H1 (cell line): ENCODE data around the gene DOCK1. TPM values are rescaled to one million over a fixed set of nuclear protein-coding genes. Genes with fewer than 3 reads are reported as not detected.

Experiments used
- CTCF ChIA-PET: fragments of 300-600 bp; sonication (Branson Sonifier 250); formaldehyde crosslinking; loops from one replicate; lab custom pipeline; 2021; ENCODE audit not compliant: partially characterized antibody; lab: Charles Lee
- POLR2A ChIA-PET: fragments of 300-600 bp; sonication (Branson Sonifier 250); formaldehyde crosslinking; loops from one replicate; lab custom pipeline; 2021; ENCODE audit warnings: inconsistent platforms; ENCODE audit not compliant: partially characterized antibody; lab: Charles Lee
- DNase-seq, 2 experiments: peaks; one replicate each; pipeline versions ENCODE4 v3.0.0 to v3.0.0-alpha.2; 2010 to 2022; ENCODE audit warnings: low spot score in 2 of 2, low read depth in 1 of 2, mixed read lengths in 1 of 2
- FAIRE-seq: peaks from 2 replicates; lab custom pipeline; 2011; peaks lifted over from hg19 to GRCh38; lab: Jason Lieb, UNC
- H2AFZ ChIP-seq: 2 replicates; pipeline ENCODE4 v1.8.1; 2012; ENCODE audit warnings: low read length, inconsistent platforms
- H2AK5ac ChIP-seq: 2 replicates; pipeline ENCODE4 v1.6.1; 2013; ENCODE audit warnings: low read depth, low read length
- H2BK120ac ChIP-seq: replicated peaks from 2 replicates; pipeline ENCODE3; 2013; ENCODE audit warnings: low read depth, low read length, inconsistent platforms
- H2BK12ac ChIP-seq: 2 replicates; pipeline ENCODE4 v1.6.1; 2013; ENCODE audit warnings: low read depth, low read length
- H2BK15ac ChIP-seq: 2 replicates; pipeline ENCODE4 v1.6.1; 2013; ENCODE audit warnings: low read length
- H2BK20ac ChIP-seq: 2 replicates; pipeline ENCODE4 v1.6.1; 2013; ENCODE audit warnings: low read length
- H2BK5ac ChIP-seq: 2 replicates; pipeline ENCODE4 v1.6.1; 2013; ENCODE audit warnings: low read depth, low read length
- H3K14ac ChIP-seq: 2 replicates; pipeline ENCODE4 v1.6.1; 2013; ENCODE audit warnings: inconsistent platforms; ENCODE audit not compliant: insufficient read length
- H3K18ac ChIP-seq: 2 replicates; pipeline ENCODE4 v1.6.1; 2013; ENCODE audit warnings: low read length; ENCODE audit errors: extremely low read depth
- H3K23ac ChIP-seq: 2 replicates; pipeline ENCODE4 v1.6.1; 2013; ENCODE audit warnings: inconsistent platforms; ENCODE audit not compliant: insufficient read length
- H3K23me2 ChIP-seq: 2 replicates; pipeline ENCODE4 v1.6.1; 2013; ENCODE audit warnings: low read depth, low read length
- H3K27ac ChIP-seq: 2 replicates; pipeline ENCODE4 v1.6.1; 2011; ENCODE audit warnings: low read depth, low read length, inconsistent platforms
- H3K27me3 ChIP-seq, 4 experiments: replicated peaks in 1 of 4; 1 replicate in 1 of 4; 2 replicates in 3 of 4; pipeline versions ENCODE4 v1.6.1 to v1.8.1; 2011 to 2013; ENCODE audit warnings: low read length in 3 of 4, mild to moderate bottlenecking in 3 of 4, inconsistent platforms in 2 of 4, mixed read lengths in 2 of 4, moderate library complexity in 1 of 4; ENCODE audit not compliant: control insufficient read depth in 3 of 4, insufficient read depth in 3 of 4; ENCODE audit errors: extremely low read depth in 1 of 4
- H3K36me3 ChIP-seq, 4 experiments: 2 replicates each; pipeline versions ENCODE4 v1.6.1 to v1.8.1; 2011 to 2013; ENCODE audit warnings: mild to moderate bottlenecking in 4 of 4, low read length in 3 of 4, moderate library complexity in 2 of 4, control low read depth in 1 of 4, inconsistent platforms in 1 of 4; ENCODE audit not compliant: insufficient read depth in 4 of 4, control insufficient read depth in 2 of 4
- H3K4ac ChIP-seq: replicated peaks from 2 replicates; pipeline ENCODE3; 2013; ENCODE audit warnings: low read length, low read depth, mixed read lengths, inconsistent platforms; ENCODE audit not compliant: insufficient read length
- H3K4me1 ChIP-seq, 4 experiments: replicated peaks in 1 of 4; 1 replicate in 1 of 4; 2 replicates in 3 of 4; pipeline versions ENCODE4 v1.6.1 to v1.8.1; 2011 to 2013; ENCODE audit warnings: low read length in 3 of 4, inconsistent platforms in 2 of 4, mixed read lengths in 1 of 4; ENCODE audit not compliant: insufficient read depth in 4 of 4, control insufficient read depth in 3 of 4
- H3K4me2 ChIP-seq, 2 experiments: 2 replicates each; pipeline versions ENCODE4 v1.6.1 to v1.8.1; 2011 to 2013; ENCODE audit warnings: low read depth in 2 of 2, low read length in 2 of 2, control low read depth in 1 of 2, inconsistent platforms in 1 of 2, mild to moderate bottlenecking in 1 of 2; ENCODE audit not compliant: insufficient read depth in 1 of 2
- H3K4me3 ChIP-seq, 4 experiments: fragments of 200-600, 300-600 bp in 1 of 4; sonication (generic), shearing (Covaris generic), sonication (Bioruptor Twin) in 1 of 4; 2 replicates each; pipeline versions ENCODE4 v1.5.1 to v1.8.1; 2011 to 2016; ENCODE audit warnings: low read length in 4 of 4, low read depth in 3 of 4, control low read depth in 2 of 4, inconsistent platforms in 2 of 4, mild to moderate bottlenecking in 2 of 4, mixed read lengths in 1 of 4, moderate library complexity in 1 of 4; ENCODE audit not compliant: insufficient read depth in 2 of 4; ENCODE audit errors: extremely low read depth in 1 of 4
- H3K56ac ChIP-seq: replicated peaks from 2 replicates; pipeline ENCODE3; 2013; ENCODE audit warnings: low read depth, mild to moderate bottlenecking, mixed read lengths, low read length, inconsistent platforms; ENCODE audit not compliant: insufficient read length
- H3K79me1 ChIP-seq: 2 replicates; pipeline ENCODE4 v1.6.1; 2013; ENCODE audit warnings: low read depth, low read length, control low read depth
- H3K79me2 ChIP-seq, 2 experiments: 2 replicates each; pipeline versions ENCODE4 v1.6.1 to v1.8.1; 2012 to 2013; ENCODE audit warnings: low read length in 2 of 2, mild to moderate bottlenecking in 2 of 2, inconsistent platforms in 1 of 2; ENCODE audit not compliant: insufficient read depth in 2 of 2, control insufficient read depth in 1 of 2
- H3K9ac ChIP-seq, 4 experiments: replicated peaks in 1 of 4; 1 replicate in 1 of 4; 2 replicates in 3 of 4; pipeline versions ENCODE4 v1.6.1 to v1.8.1; 2011 to 2013; ENCODE audit warnings: low read depth in 3 of 4, low read length in 3 of 4, control low read depth in 2 of 4, mild to moderate bottlenecking in 2 of 4, moderate library complexity in 2 of 4, inconsistent platforms in 1 of 4; ENCODE audit errors: extremely low read depth in 1 of 4
- H3K9me3 ChIP-seq, 2 experiments: 2 replicates each; pipeline versions ENCODE4 v1.6.1 to v1.8.1; 2012 to 2013; ENCODE audit warnings: mild to moderate bottlenecking in 2 of 2, moderate library complexity in 2 of 2, control low read depth in 1 of 2, inconsistent platforms in 1 of 2, low read depth in 1 of 2, low read length in 1 of 2, mixed read lengths in 1 of 2; ENCODE audit not compliant: insufficient read depth in 2 of 2
- H4K20me1 ChIP-seq, 2 experiments: replicated peaks in 1 of 2; 2 replicates each; pipeline versions ENCODE3 to v1.8.1; 2011 to 2013; ENCODE audit warnings: inconsistent platforms in 2 of 2, low read length in 2 of 2, mild to moderate bottlenecking in 1 of 2; ENCODE audit not compliant: insufficient read depth in 2 of 2, control insufficient read depth in 1 of 2
- H4K5ac ChIP-seq: 2 replicates; pipeline ENCODE4 v1.6.1; 2013; ENCODE audit warnings: low read length, low read depth, mixed read lengths, inconsistent platforms; ENCODE audit not compliant: insufficient read length
- H4K8ac ChIP-seq: 2 replicates; pipeline ENCODE4 v1.8.0; 2013; ENCODE audit warnings: mild to moderate bottlenecking, moderate library complexity, low read length, inconsistent platforms; ENCODE audit not compliant: insufficient read depth; ENCODE audit errors: extremely low read depth
- H4K91ac ChIP-seq: replicated peaks from 2 replicates; pipeline ENCODE3; 2013; ENCODE audit warnings: low read length, mixed read lengths, inconsistent platforms; ENCODE audit not compliant: insufficient read length
- GABPA ChIP-seq: IDR thresholded peaks from 2 replicates; pipeline ENCODE4 v1.6.1; 2011; ENCODE audit warnings: mild to moderate bottlenecking, low read length, moderate library complexity, borderline replicate concordance; ENCODE audit not compliant: insufficient read depth
- HDAC2 ChIP-seq, 2 experiments: fragments of 300-600 bp in 1 of 2; sonication (generic) in 1 of 2; IDR thresholded peaks; 2 replicates each; pipeline ENCODE4 v1.6.1; 2011 to 2012; ENCODE audit warnings: low read depth in 2 of 2, low read length in 2 of 2, mild to moderate bottlenecking in 2 of 2, moderate library complexity in 2 of 2, borderline replicate concordance in 1 of 2, inconsistent platforms in 1 of 2
- MAX ChIP-seq: IDR thresholded peaks from 2 replicates; pipeline ENCODE4 v1.6.1; 2012; ENCODE audit warnings: inconsistent platforms
- NANOG ChIP-seq: IDR thresholded peaks from 2 replicates; pipeline ENCODE4 v1.6.1; 2011; ENCODE audit warnings: low read length, low read depth, mild to moderate bottlenecking, inconsistent platforms; ENCODE audit not compliant: insufficient read depth, poor library complexity, severe bottlenecking
- SAP30 ChIP-seq: fragments of 300-600 bp; sonication (generic); IDR thresholded peaks from 2 replicates; pipeline ENCODE4 v1.7.1; 2012; ENCODE audit warnings: low read length, moderate library complexity, mild to moderate bottlenecking, inconsistent platforms; ENCODE audit not compliant: insufficient read depth, insufficient replicate concordance
- SUZ12 ChIP-seq: fragments of 200-600 bp; sonication (generic); IDR thresholded peaks from 2 replicates; pipeline ENCODE4 v1.6.1; 2012; ENCODE audit warnings: mild to moderate bottlenecking, inconsistent platforms, low read length, moderate library complexity, mixed read lengths
- TAF1 ChIP-seq: IDR thresholded peaks from 2 replicates; pipeline ENCODE4 v1.6.1; 2011; ENCODE audit warnings: mild to moderate bottlenecking, low read depth, low read length
- WGBS, 2 experiments: shearing (Covaris generic) in 1 of 2; methylation state at CpG; one replicate each; pipeline versions ENCODE4 v1.1.6 to v1.1.7; 2013 to 2015; ENCODE audit warnings: low lambda C conversion rate in 2 of 2, mixed read lengths in 2 of 2, inconsistent platforms in 1 of 2, low coverage in 1 of 2, missing lambda C conversion rate in 1 of 2; ENCODE audit not compliant: insufficient replicate concordance in 2 of 2, insufficient coverage in 1 of 2, insufficient read length in 1 of 2; ENCODE audit errors: extremely low coverage in 1 of 2, missing lambda C conversion rate in 1 of 2; 5-methylcytosine and 5-hydroxymethylcytosine counted together
- polyA plus RNA-seq, 7 experiments: library from polyadenylated mRNA; depleted of rRNA in 3 of 7; stranded (reverse) in 5 of 7; unstranded in 2 of 7; fragments of >200 nt in 5 of 7; fragments of 200-250 nt in 2 of 7; gene quantifications; 1 replicate in 5 of 7; 2 replicates in 1 of 7; 4 replicates in 1 of 7; pipeline versions ENCODE4 v1.2.1 to v1.2.3, GENCODE V29; 2011 to 2013; ENCODE audit warnings: missing spikeins in 2 of 7, mixed read lengths in 2 of 7
- total RNA-seq: library from RNA; stranded (reverse); fragmentation: NEBNext Ultra II Directional; extraction: Animal tissue kit (Norgen Biotek cat#: 25700); gene quantifications from 2 replicates; pipeline ENCODE4 v1.2.1, GENCODE V29; 2021

DOCK1 gene
- total and polyA plus RNA-seq, 2 of the 8 experiments (the other 6 are each of a cell fraction or from before 2014, with no cell fraction given) = 11.6 to 53.0 TPM

- no peak for TF ChIP-seq NANOG
- TF ChIP-seq SUZ12 = no peak
- no peak for TF ChIP-seq MAX
- TF ChIP-seq HDAC2 (IDR thresholded peaks at IDR 0.05; ENCODE audit: borderline replicate concordance in 1 of 2, low read depth in 2 of 2, low read length in 2 of 2) = no peak
- TF ChIP-seq GABPA = no peak
- TF ChIP-seq TAF1 = no peak
- no peak for TF ChIP-seq SAP30
- Histone ChIP-seq H3K79me2 (no peaks in the 10 kb centered on the region), H3K23me2 (no peaks in the 10 kb centered on the region), H4K8ac (no peak overlapping the region), H3K18ac (no peak overlapping the region), H2BK120ac (no peak overlapping the region), H3K9me3 (no peaks in the 10 kb centered on the region), H2BK20ac (no peak overlapping the region), H4K5ac (no peak overlapping the region), H3K36me3 (peaks cover 0 to 4% (median 0%) of the 10 kb centered on the region in 4 experiments; a peak in 1 of 8 replicates), H4K20me1 (no peaks in the 10 kb centered on the region), H2AK5ac (0 out of 2 replicates have a peak overlapping the region, but pooled peaks have one; percentile 53), H3K4me2 (no peak overlapping the region), H3K4me3 (no peak overlapping the region), H2AFZ (no peak overlapping the region), H3K4ac (no peak overlapping the region), H2BK15ac (0 out of 2 replicates have a peak overlapping the region, but pooled peaks have one; percentile 81), H3K14ac (no peak overlapping the region), H3K79me1 (no peaks in the 10 kb centered on the region; the same call in 1 of the 2 replicates), H3K56ac (no peak overlapping the region), H3K4me1 (no peaks in the 10 kb centered on the region), H4K91ac (no peak overlapping the region), H3K27me3 (no peaks in the 10 kb centered on the region), H3K23ac (no peak overlapping the region), H3K27ac (no peak overlapping the region), H2BK5ac (no peak overlapping the region), H3K9ac (no peak overlapping the region), H2BK12ac (no peak overlapping the region)
- FAIRE-seq (no peak), DNase-seq (no peak)
- ChIA-PET CTCF (interaction anchor here (0.7 kb wide), 1 partner anchor 62 kb away, joined by 3 read pairs; no protein-coding TSS in a partner anchor), POLR2A (no interaction called here)
- 91% methylated on average over 12 of the region's 12 CpGs; no CpG with 5 or more reads in 1 of the 2 experiments for WGBS, 2 experiments
These were observed 500.9 kb downstream of the DOCK1 start for GRCh38 chr10:127406018-127406550.
